OCI-LY3 (cell line): Measurements from ENCODE around the gene CYBB.
A peak's percentile ranks its signal among the peaks of the same experiment; 100 is the strongest.

Source experiments
- H2AFZ ChIP-seq: fragments of 200-600, 300-600 bp; shearing (Covaris generic); 2 replicates; pipeline ENCODE4 v1.6.0; 2014; ENCODE audit warnings: antibody characterized with exemption, low read depth, low read length
- H3K27ac ChIP-seq: fragments of 200-600, 300-600 bp; sonication (generic); 2 replicates; pipeline ENCODE4 v1.5.1; 2014; ENCODE audit warnings: mild to moderate bottlenecking, low read length, moderate library complexity, mixed read lengths
- H3K27me3 ChIP-seq: fragments of 200-600, 300-600 bp; sonication (generic); 2 replicates; pipeline ENCODE4 v1.6.1; 2014; ENCODE audit warnings: low read depth, low read length, mixed read lengths
- H3K36me3 ChIP-seq: fragments of 200-600, 300-600 bp; sonication (generic); replicated peaks from 2 replicates; pipeline ENCODE3; 2014; ENCODE audit warnings: low read depth, low read length, mixed read lengths
- H3K4me1 ChIP-seq: fragments of 300-600, 200-600 bp; sonication (generic); 2 replicates; pipeline ENCODE4 v1.6.1; 2014; ENCODE audit warnings: low read length, mixed read lengths
- H3K4me2 ChIP-seq: fragments of 200-600, 300-600 bp; sonication (generic); 2 replicates; pipeline ENCODE4 v1.6.1; 2014; ENCODE audit warnings: low read length, mixed read lengths
- H3K4me3 ChIP-seq: fragments of 300-600, 200-600 bp; sonication (generic); 2 replicates; pipeline ENCODE4 v1.5.1; 2014; ENCODE audit warnings: antibody characterized with exemption, mild to moderate bottlenecking, low read length, moderate library complexity
- H3K79me2 ChIP-seq: fragments of 300-600, 200-600 bp; shearing (Covaris generic); 2 replicates; pipeline ENCODE4 v1.6.1; 2014; ENCODE audit warnings: mild to moderate bottlenecking, low read length, mixed read lengths
- H3K9ac ChIP-seq: fragments of 300-600, 200-600 bp; shearing (Covaris generic); 2 replicates; pipeline ENCODE4 v1.6.0; 2014; ENCODE audit warnings: mild to moderate bottlenecking, low read length, moderate library complexity
- H3K9me3 ChIP-seq: fragments of 200-600, 300-600 bp; shearing (Covaris generic); 2 replicates; pipeline ENCODE4 v1.6.1; 2014; ENCODE audit warnings: low read length, mixed read lengths; ENCODE audit not compliant: insufficient read depth
- H4K20me1 ChIP-seq: fragments of 200-600, 300-600 bp; sonication (generic); 2 replicates; pipeline ENCODE4 v1.6.1; 2016; ENCODE audit warnings: low read length, mixed read lengths; ENCODE audit not compliant: insufficient read depth
- CTCF ChIP-seq: fragments of 200-600, 300-600 bp; sonication (generic); IDR thresholded peaks from 2 replicates; pipeline ENCODE4 v1.5.1; 2014; ENCODE audit warnings: antibody characterized with exemption, low read length, low read depth
- EZH2phosphoT487 ChIP-seq: fragments of 200-600 bp; shearing (Covaris generic); IDR thresholded peaks from 2 replicates; pipeline ENCODE4 v1.6.1; 2018; ENCODE audit warnings: antibody characterized with exemption, mixed run types, low read depth

The CYBB gene

GRCh38 chrX:37776283-37776986 lies 3.4 kb upstream of the CYBB start:
- H3K27me3 ChIP-seq = no peaks in the 10 kb centered on the region
- no peaks in the 10 kb centered on the region for H4K20me1 ChIP-seq
- H3K4me1 ChIP-seq = peaks cover 41% of the 10 kb centered on the region
- H3K79me2 ChIP-seq = peaks cover 21% of the 10 kb centered on the region
- no peaks in the 10 kb centered on the region for H3K9me3 ChIP-seq
- H3K4me3 ChIP-seq = peak overlapping the region; percentile 57
- peak overlapping the region; percentile 68 for H3K4me2 ChIP-seq
- H3K36me3 ChIP-seq = peaks cover 8% of the 10 kb centered on the region
- no peak for TF ChIP-seq EZH2phosphoT487
- no peak for TF ChIP-seq CTCF
- peak overlapping the region; percentile 98 for H3K27ac ChIP-seq
- H2AFZ ChIP-seq = no peak overlapping the region
- H3K9ac ChIP-seq = peak overlapping the region; percentile 77

- Histone ChIP-seq H4K20me1 (no peaks in the 10 kb centered on the region), H3K9ac (peak overlapping the region; percentile 77), H3K27me3 (no peaks in the 10 kb centered on the region), H3K27ac (peak overlapping the region; percentile 98), H3K79me2 (peaks cover 26% of the 10 kb centered on the region), H3K9me3 (no peaks in the 10 kb centered on the region), H3K36me3 (peaks cover 13% of the 10 kb centered on the region), H3K4me2 (peak overlapping the region; percentile 68), H3K4me3 (peak overlapping the region; percentile 31; the same call in 1 of the 2 replicates), H3K4me1 (peaks cover 46% of the 10 kb centered on the region), H2AFZ (no peak overlapping the region)
- TF ChIP-seq EZH2phosphoT487 = no peak
- no peak for TF ChIP-seq CTCF
Measured at GRCh38 chrX:37776987-37777325, 2.9 kb upstream of the CYBB start.

GRCh38 chrX:37781081-37781480 lies 1.2 kb downstream of the CYBB start:
- Histone ChIP-seq H2AFZ (no peak overlapping the region), H3K27me3 (no peaks in the 10 kb centered on the region), H3K4me1 (peaks cover 74% of the 10 kb centered on the region), H4K20me1 (no peaks in the 10 kb centered on the region), H3K4me2 (peak overlapping the region; percentile 87), H3K9ac (peak overlapping the region; percentile 97), H3K36me3 (peaks cover 44% of the 10 kb centered on the region), H3K27ac (peak overlapping the region; percentile 87), H3K9me3 (no peaks in the 10 kb centered on the region), H3K4me3 (peak overlapping the region; percentile 95), H3K79me2 (peaks cover 60% of the 10 kb centered on the region)
- TF ChIP-seq EZH2phosphoT487 (no peak), CTCF (no peak)

GRCh38 chrX:37781814-37782213 lies 2.0 kb downstream of the CYBB start:
- TF ChIP-seq CTCF (no peak), EZH2phosphoT487 (no peak)
- peak overlapping the region; percentile 97 for H3K9ac ChIP-seq
- H2AFZ ChIP-seq = no peak overlapping the region
- H3K4me1 ChIP-seq = peaks cover 73% of the 10 kb centered on the region
- peaks cover 60% of the 10 kb centered on the region for H3K79me2 ChIP-seq
- peak overlapping the region; percentile 87 for H3K4me2 ChIP-seq
- H3K36me3 ChIP-seq = peaks cover 44% of the 10 kb centered on the region
- H3K27me3 ChIP-seq = no peaks in the 10 kb centered on the region
- H3K27ac ChIP-seq = peak overlapping the region; percentile 87
- H4K20me1 ChIP-seq = no peaks in the 10 kb centered on the region
- H3K4me3 ChIP-seq = peak overlapping the region; percentile 95
- no peaks in the 10 kb centered on the region for H3K9me3 ChIP-seq
